Gastroesophageal sphincter (tissue), 4 donors: ENCODE measurements around the gene INAVA. TPM values are rescaled to one million over a fixed set of nuclear protein-coding genes. Genes with fewer than 3 reads are reported as not detected.

Experiments
- ATAC-seq: fragments of 150-250 bp; one replicate; pipeline ENCODE4 v1.9.1; 2016; ENCODE audit warnings: mild to moderate bottlenecking, moderate library complexity
- H3K27ac ChIP-seq, 4 donors: fragments of 200-600 bp; sonication (generic) in 3 of 4; 1 replicate in 3 of 4; 2 replicates in 1 of 4; pipeline ENCODE4 v1.5.1; 2016 to 2019
- H3K27me3 ChIP-seq: fragments of 200-600 bp; sonication (generic); one replicate; pipeline ENCODE4 v1.5.1; 2019
- H3K36me3 ChIP-seq, 2 donors: fragments of 200-600 bp; sonication (generic); one replicate each; pipeline ENCODE4 v1.5.1; 2019; ENCODE audit warnings: control low read depth in 1 of 2
- H3K4me1 ChIP-seq, 3 donors: fragments of 200-600 bp; sonication (generic); 1 replicate in 2 of 3; 2 replicates in 1 of 3; pipeline ENCODE4 v1.5.1; 2016 to 2019; ENCODE audit warnings: control low read depth in 2 of 3
- H3K4me3 ChIP-seq, 2 donors: fragments of 200-600 bp; sonication (generic); one replicate each; pipeline ENCODE4 v1.5.1; 2019; ENCODE audit warnings: mild to moderate bottlenecking in 1 of 2, moderate library complexity in 1 of 2
- H3K9me3 ChIP-seq, 3 donors: fragments of 200-600 bp; sonication (generic); one replicate each; pipeline ENCODE4 v1.5.1; 2017 to 2019; ENCODE audit warnings: control low read depth in 2 of 3
- CTCF ChIP-seq, 4 experiments: fragments of 200-600 bp in 2 of 4; fragments of 450-650 bp in 2 of 4; sonication (generic) in 1 of 4; IDR thresholded peaks; one replicate each; pipeline ENCODE4 v1.5.1; 2017 to 2019; ENCODE audit warnings: antibody characterized with exemption in 4 of 4, mild to moderate bottlenecking in 2 of 4, moderate library complexity in 2 of 4
- EP300 ChIP-seq: sonication (generic); formaldehyde crosslinking; IDR thresholded peaks from one replicate; pipeline ENCODE4 v1.6.1; 2017; ENCODE audit warnings: antibody characterized with exemption, mild to moderate bottlenecking
- POLR2A ChIP-seq, 2 donors: fragments of 450-650 bp; IDR thresholded peaks; one replicate each; pipeline ENCODE4 v1.6.1; 2017; ENCODE audit warnings: antibody characterized with exemption in 2 of 2, mild to moderate bottlenecking in 2 of 2, moderate library complexity in 1 of 2
- POLR2AphosphoS5 ChIP-seq: sonication (generic); formaldehyde crosslinking; IDR thresholded peaks from one replicate; pipeline ENCODE4 v1.6.1; 2017; ENCODE audit warnings: antibody characterized with exemption
- WGBS, 2 donors: methylation state at CpG; one replicate each; pipeline ENCODE4 v1.1.5; 2018; ENCODE audit warnings: low coverage in 1 of 2; 5-methylcytosine and 5-hydroxymethylcytosine counted together
- total RNA-seq, 4 donors: library from RNA; depleted of rRNA; stranded (reverse); fragments of >200 nt; gene quantifications; one replicate each; pipeline ENCODE4 v1.1.0, GENCODE V29; 2016

INAVA gene
- total RNA-seq, 4 donors from 2014 or later: 0.47 to 2.9 TPM; not detected in 2

- no peaks in the 10 kb centered on the region for H3K36me3 ChIP-seq
- no peak overlapping the region for H3K4me3 ChIP-seq
- H3K27me3 ChIP-seq: peaks cover 13% of the 10 kb centered on the region
- no peak overlapping the region for H3K27ac ChIP-seq
- 82 to 83% methylated on average over 1 to 2 of the region's 13 CpGs for WGBS, 2 donors
- TF ChIP-seq EP300: no peak
- TF ChIP-seq CTCF (IDR thresholded peaks at IDR 0.05): no peak
- no peak for TF ChIP-seq POLR2A (IDR thresholded peaks at IDR 0.05)
- no peak for TF ChIP-seq POLR2AphosphoS5
- ATAC-seq: no peak
- H3K4me1 ChIP-seq: no peaks in the 10 kb centered on the region
- H3K9me3 ChIP-seq: no peaks in the 10 kb centered on the region
These were observed 18.2 kb downstream of the INAVA start for GRCh38 chr1:200912737-200913407.

GRCh38 chr1:200916152-200916551, 21.5 kb downstream of the INAVA start:
- no peaks in the 10 kb centered on the region for H3K4me1 ChIP-seq
- H3K36me3 ChIP-seq: no peaks in the 10 kb centered on the region
- H3K27me3 ChIP-seq: peaks cover 8% of the 10 kb centered on the region
- H3K27ac ChIP-seq: no peak overlapping the region
- ATAC-seq: no peak
- TF ChIP-seq EP300: no peak
- TF ChIP-seq POLR2AphosphoS5: no peak
- no peak for TF ChIP-seq CTCF (IDR thresholded peaks at IDR 0.05)
- TF ChIP-seq POLR2A (IDR thresholded peaks at IDR 0.05): no peak
- H3K4me3 ChIP-seq: no peak overlapping the region
- no CpG with 5 or more reads among the region's 22 CpGs for WGBS, 2 donors
- no peaks in the 10 kb centered on the region for H3K9me3 ChIP-seq

GRCh38 chr1:200916681-200917080, 22.0 kb downstream of the INAVA start:
- Histone ChIP-seq H3K9me3 (no peaks in the 10 kb centered on the region), H3K4me3 (no peak overlapping the region), H3K27me3 (peaks cover 11% of the 10 kb centered on the region), H3K4me1 (no peaks in the 10 kb centered on the region), H3K36me3 (no peaks in the 10 kb centered on the region), H3K27ac (no peak overlapping the region)
- ATAC-seq: no peak
- TF ChIP-seq EP300 (no peak), CTCF (IDR thresholded peaks at IDR 0.05) (no peak), POLR2AphosphoS5 (no peak), POLR2A (IDR thresholded peaks at IDR 0.05) (no peak)
- 67 to 68% methylated on average over 1 to 8 of the region's 11 CpGs for WGBS, 2 donors

GRCh38 chr1:200917291-200917817, 22.7 kb downstream of the INAVA start:
- Histone ChIP-seq H3K27me3 (peaks cover 13% of the 10 kb centered on the region), H3K36me3 (no peaks in the 10 kb centered on the region), H3K4me3 (no peak overlapping the region), H3K4me1 (no peaks in the 10 kb centered on the region), H3K9me3 (no peaks in the 10 kb centered on the region), H3K27ac (no peak overlapping the region)
- 40 to 57% methylated on average over 1 to 2 of the region's 7 CpGs for WGBS, 2 donors
- no peak for TF ChIP-seq EP300
- TF ChIP-seq POLR2AphosphoS5: no peak
- no peak for TF ChIP-seq CTCF (IDR thresholded peaks at IDR 0.05)
- no peak for TF ChIP-seq POLR2A (IDR thresholded peaks at IDR 0.05)
- no peak for ATAC-seq

GRCh38 chr1:200918006-200918405, 23.3 kb downstream of the INAVA start:
- Histone ChIP-seq H3K9me3 (no peaks in the 10 kb centered on the region), H3K4me1 (no peaks in the 10 kb centered on the region), H3K36me3 (no peaks in the 10 kb centered on the region), H3K4me3 (no peak overlapping the region), H3K27me3 (peaks cover 13% of the 10 kb centered on the region), H3K27ac (no peak overlapping the region)
- TF ChIP-seq EP300 (no peak), POLR2A (IDR thresholded peaks at IDR 0.05) (no peak), POLR2AphosphoS5 (no peak), CTCF (IDR thresholded peaks at IDR 0.05) (no peak)
- ATAC-seq: no peak
- 78 to 100% methylated on average over 1 to 3 of the region's 3 CpGs for WGBS, 2 donors
